HG02840 (cell line): Measurements from ENCODE around the gene CCDC15.

ENCODE experiments used
- ATAC-seq: cut with Tn5 transposase; IDR thresholded peaks from one replicate; pipeline ENCODE4 v1.9.1; 2021; ENCODE audit warnings: mild to moderate bottlenecking, moderate library complexity, moderate number of reproducible peaks; ENCODE audit not compliant: unreplicated experiment, low FRiP score

Gene CCDC15

DNA sequence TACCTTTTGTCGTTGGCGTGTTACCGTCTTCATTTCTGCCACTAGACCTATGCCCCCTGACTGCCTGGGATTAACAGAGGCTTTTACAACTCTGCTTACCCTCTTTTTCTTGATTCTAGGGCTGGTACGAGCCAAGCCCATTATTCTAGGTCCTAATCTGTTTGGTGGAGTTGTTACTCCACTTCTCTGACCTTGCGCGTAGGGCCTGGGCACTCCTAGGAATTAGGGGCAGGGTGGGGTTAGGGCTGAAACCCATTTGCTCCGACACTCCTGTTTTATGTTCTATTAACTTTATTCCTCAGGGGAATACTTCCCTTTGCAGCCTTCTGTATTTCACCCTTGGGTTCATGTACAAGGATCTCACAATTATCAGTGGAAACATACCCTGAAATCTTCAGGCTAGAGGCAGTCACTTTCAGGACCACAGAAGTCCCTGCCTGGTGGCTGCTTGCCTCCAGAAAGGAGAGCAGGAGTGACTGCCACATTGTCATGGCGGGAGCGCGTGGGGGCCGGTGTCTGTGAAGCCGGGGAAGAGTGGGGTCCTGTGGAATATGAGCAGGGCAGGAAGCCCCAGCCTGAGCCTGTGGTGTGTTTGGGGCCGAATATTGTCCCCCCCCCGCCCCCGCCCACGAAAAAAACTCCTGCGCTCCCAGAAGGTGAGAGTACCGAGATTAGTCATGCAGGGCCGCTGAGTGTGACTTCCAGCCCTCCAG is 108.4 kb downstream of the CCDC15 start:
- no peak for ATAC-seq

DNA sequence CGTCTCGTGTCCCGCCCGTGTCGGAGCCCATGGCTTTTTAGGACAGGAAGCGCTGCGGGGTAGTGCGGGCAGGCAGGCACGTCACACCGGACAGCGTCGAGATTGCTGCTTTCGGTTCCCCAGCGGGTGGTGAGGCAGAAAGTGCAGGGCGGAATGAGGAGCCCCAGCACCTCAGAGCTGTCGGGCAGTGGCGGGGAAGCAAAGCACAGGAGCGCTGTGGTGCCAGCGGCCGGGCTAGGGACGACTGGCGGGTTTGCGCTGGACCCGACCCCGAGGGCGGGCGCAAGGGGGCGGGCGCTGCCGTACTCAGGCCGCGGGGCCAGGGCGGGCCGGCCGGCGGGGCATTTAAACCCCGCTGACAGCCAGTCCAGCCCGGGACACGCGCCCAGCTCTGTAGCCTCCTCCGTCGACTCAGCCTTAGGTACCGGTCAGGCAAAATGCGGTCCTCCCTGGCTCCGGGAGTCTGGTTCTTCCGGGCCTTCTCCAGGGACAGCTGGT is 109.0 kb downstream of the CCDC15 start, which contains the start of gene SLC37A2:
TSS of gene SLC37A2 (plus strand) at position 375 of the 498 bp plus-strand sequence. CDS start at position 438, 63 bp downstream.
- peak; percentile 82 for ATAC-seq

DNA sequence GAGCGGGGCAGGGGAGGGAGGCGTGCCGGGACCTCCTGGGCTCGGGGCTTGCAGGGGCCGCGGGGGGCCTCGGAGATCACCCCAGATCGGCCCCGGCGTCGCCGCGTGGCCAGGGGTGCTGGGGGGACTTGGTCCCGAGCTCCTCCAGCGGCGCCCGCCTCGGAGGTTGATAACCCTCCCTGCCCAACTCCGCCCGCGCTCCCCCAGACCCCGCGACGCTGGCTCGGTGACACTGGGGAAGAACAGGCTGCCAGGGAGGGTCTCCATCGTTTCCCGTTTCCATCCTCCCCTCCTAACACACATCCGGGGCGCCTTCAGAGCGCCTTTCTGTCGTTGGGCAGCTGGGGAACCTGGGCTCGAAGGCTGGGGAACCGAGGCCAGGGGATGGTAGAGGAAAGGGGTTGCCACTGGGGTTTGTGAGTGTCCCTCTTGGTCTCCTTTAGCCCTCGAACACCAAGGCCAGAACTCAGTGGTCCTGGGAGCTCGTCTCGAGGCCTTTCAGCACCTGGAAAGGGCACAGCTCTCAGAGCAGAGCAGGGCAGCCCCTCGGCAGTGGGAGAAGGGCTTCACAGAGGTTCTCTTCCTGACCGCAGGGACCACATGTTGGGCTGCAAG is 109.5 kb downstream of the CCDC15 start:
- peak; percentile 23 for ATAC-seq

- ATAC-seq = no peak
These were observed 110.1 kb downstream of the CCDC15 start for GRCh38 chr11:125064070-125064469.

- no peak for ATAC-seq
These were observed 114.4 kb downstream of the CCDC15 start for GRCh38 chr11:125068368-125068767.

GRCh38 chr11:125069008-125069407 is 115.0 kb downstream of the CCDC15 start:
- no peak for ATAC-seq

- ATAC-seq = no peak
These were observed 115.8 kb downstream of the CCDC15 start for GRCh38 chr11:125069796-125070195.

GRCh38 chr11:125070699-125071254 is 116.8 kb downstream of the CCDC15 start:
- peak; percentile 76 for ATAC-seq

DNA sequence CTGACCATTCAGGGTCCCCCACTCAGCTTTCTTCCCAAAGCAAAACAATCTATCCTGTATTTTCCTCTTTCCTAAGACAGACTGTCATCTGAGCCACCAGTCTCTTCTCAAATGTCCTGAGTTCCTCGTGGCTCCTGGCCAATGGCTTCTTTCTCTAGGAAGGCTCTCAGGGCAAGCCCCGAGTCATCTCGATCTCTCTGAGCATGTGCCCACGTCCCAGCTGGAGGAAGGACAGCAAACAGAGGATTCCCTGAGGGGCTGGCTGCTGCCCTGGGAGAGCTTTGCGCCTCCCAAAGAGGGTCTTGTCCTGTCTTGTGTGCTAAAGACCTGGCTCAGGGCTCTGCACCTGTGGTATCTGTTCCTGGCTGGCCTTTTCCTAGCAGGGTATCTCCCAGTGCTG is 117.4 kb downstream of the CCDC15 start:
- ATAC-seq = no peak

DNA sequence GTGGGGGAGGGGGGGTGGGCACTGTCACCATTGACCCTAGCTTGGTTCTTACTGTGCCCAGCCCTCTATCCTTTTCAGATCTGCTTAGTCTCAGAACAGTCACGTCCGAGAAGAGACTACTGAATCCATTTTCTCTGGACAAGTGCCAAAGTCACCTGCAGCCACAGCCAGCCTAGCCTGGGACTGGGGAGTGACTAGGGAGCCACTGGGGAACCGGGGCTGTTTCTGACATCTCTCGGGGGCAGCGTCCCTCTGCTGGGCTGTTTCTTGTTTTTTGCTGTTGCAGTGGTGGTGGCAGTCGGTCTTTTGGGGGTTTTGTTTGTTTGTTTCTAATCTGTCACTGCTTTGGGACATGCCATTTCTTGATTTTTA is 117.8 kb downstream of the CCDC15 start:
- ATAC-seq = no peak

- ATAC-seq = peak; percentile 73
These were observed 118.4 kb downstream of the CCDC15 start for GRCh38 chr11:125072218-125072960.

DNA sequence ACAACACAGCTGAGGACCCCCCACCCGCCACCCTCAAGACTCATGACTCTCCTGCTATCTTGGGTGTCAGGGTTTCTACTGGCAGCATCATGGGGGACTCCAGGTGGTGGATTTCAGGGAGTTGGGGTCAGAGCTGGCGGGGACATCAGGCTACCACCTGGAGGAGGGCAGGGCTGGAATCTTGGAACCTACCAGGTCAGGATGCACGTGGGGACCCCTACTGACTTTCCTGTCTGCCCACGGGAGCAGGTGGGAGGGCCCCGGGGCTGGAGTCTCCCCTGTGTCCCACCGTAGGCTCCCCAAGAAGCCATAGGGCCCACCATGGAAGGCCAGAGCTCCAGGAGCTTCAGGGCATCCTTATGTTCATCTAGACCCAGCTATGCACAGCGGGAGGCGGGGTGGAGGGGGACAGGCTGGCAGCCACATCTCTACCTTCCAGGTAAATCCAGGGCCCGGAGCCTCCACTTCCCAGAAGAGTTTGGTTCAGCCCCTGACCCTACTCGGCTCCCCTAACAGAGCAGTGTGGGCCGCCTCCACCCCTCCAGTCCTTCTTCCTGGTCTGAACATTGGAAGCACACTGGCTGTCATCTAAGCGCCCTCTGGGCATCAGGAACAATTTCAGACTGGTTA is 119.1 kb downstream of the CCDC15 start:
- ATAC-seq = no peak

GRCh38 chr11:125073616-125074483 is 119.8 kb downstream of the CCDC15 start:
- no peak for ATAC-seq

- ATAC-seq = no peak
These were observed 120.7 kb downstream of the CCDC15 start for GRCh38 chr11:125074511-125075241.

DNA sequence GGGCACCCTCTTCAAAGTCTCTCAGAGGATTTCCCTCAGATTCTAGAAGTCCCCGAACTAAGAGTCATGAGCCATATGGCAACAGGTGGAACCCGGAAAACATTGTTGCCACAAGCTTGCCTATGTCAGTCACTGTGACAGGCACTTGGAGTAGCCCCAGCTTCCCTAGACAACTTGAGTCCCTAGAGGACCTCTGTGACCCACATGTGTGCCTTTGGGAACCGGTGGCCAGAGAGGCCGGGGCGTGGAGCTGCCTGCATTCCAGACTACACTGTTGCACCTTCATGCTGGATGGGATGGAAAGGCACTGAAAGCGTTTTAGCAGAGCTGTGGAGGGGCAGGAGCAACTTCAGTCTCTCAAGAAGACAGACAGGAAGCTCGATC is 121.2 kb downstream of the CCDC15 start:
- ATAC-seq = no peak

DNA sequence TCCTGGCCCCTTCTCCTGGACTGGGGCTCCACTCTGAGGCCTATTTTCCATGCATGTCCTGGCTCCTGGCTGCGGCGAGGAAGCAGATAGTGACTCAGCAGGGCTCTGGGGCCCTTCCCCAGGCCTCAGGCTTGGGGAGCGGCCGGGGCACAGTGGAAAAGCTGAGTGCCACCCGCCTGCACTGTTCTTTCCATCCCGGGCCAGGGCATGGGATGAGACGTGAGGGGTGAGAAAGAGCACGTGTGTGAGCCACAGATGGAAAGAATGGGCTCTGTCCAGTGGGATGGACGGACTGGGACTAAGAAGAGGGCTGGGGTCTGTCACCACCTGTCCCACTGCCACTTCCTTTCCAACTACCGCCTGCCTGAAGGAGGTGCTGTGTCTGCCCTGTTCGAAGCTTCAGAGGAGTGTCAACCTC is 121.9 kb downstream of the CCDC15 start:
- no peak for ATAC-seq

- no peak for ATAC-seq
These were observed 122.5 kb downstream of the CCDC15 start for GRCh38 chr11:125076378-125076945.

- no peak for ATAC-seq
These were observed 124.0 kb downstream of the CCDC15 start for GRCh38 chr11:125078016-125078415.
